Uterus (tissue), 4 donors: ENCODE data around the gene NOTCH4. TPM values are rescaled to one million over a fixed set of nuclear protein-coding genes. Genes with fewer than 3 reads are reported as not detected.
A peak's percentile ranks its signal among the peaks of the same experiment; 100 is the strongest.

Experiments used
- DNase-seq, 2 donors: peaks; one replicate each; pipeline ENCODE4 v3.0.0-alpha.2; 2019 to 2020
- H3K27ac ChIP-seq, 2 donors: fragments of 200-600 bp; sonication (generic); 1 replicate in 1 of 2; 2 replicates in 1 of 2; pipeline ENCODE4 v1.5.1; 2016 to 2018
- H3K27me3 ChIP-seq, 2 donors: fragments of 200-600 bp; sonication (generic); one replicate each; pipeline ENCODE4 v1.5.1; 2018 to 2019; ENCODE audit warnings: control low read depth in 1 of 2
- H3K36me3 ChIP-seq, 2 donors: fragments of 200-600 bp; sonication (generic); one replicate each; pipeline ENCODE4 v1.5.1; 2019; ENCODE audit warnings: control low read depth in 1 of 2
- H3K4me1 ChIP-seq, 2 donors: fragments of 200-600 bp; sonication (generic); one replicate each; pipeline ENCODE4 v1.5.1; 2018 to 2019; ENCODE audit warnings: control low read depth in 1 of 2
- H3K4me3 ChIP-seq, 2 donors: fragments of 200-600 bp; sonication (generic); 1 replicate in 1 of 2; 2 replicates in 1 of 2; pipeline ENCODE4 v1.5.1; 2018 to 2019; ENCODE audit warnings: mild to moderate bottlenecking in 1 of 2
- H3K9me3 ChIP-seq, 2 donors: fragments of 200-600 bp; sonication (generic); one replicate each; pipeline ENCODE4 v1.5.1; 2019; ENCODE audit warnings: control low read depth in 1 of 2
- POLR2A ChIP-seq, 2 donors: fragments of 450-650 bp; IDR thresholded peaks; one replicate each; pipeline ENCODE4 v1.6.1; 2016; ENCODE audit warnings: antibody characterized with exemption in 2 of 2, mild to moderate bottlenecking in 1 of 2, moderate library complexity in 1 of 2
- intact Hi-C: fragments of 100-400 bp; cut with DNase I; formaldehyde crosslinking; loops from one replicate; pipeline ENCODE4 v1.15.1; 2023; ENCODE audit warnings: low total_unique reads
- total RNA-seq, 4 donors: library from RNA; depleted of rRNA in 3 of 4; stranded (reverse); fragments of >200 nt in 3 of 4; gene quantifications; one replicate each; pipeline versions ENCODE4 v1.1.0 to v1.2.4, GENCODE V29; 2014 to 2023
- TF ChIP-seq, protein P1 (sequence below), 4 experiments: fragments of 200-600 bp in 2 of 4; fragments of 450-650 bp in 2 of 4; sonication (generic) in 2 of 4; IDR thresholded peaks; one replicate each; pipeline ENCODE4 v1.5.1; 2016 to 2019; ENCODE audit warnings: antibody characterized with exemption in 4 of 4, mild to moderate bottlenecking in 2 of 4, moderate library complexity in 1 of 4
- donor health status: DM: yes; HTN: yes; CAD: no.

The NOTCH4 gene
- total RNA-seq, 4 donors from 2014 or later: 10.9 to 75.2 (median 28.6) TPM

- DNase-seq: no peak
- TF ChIP-seq, protein P1, sequence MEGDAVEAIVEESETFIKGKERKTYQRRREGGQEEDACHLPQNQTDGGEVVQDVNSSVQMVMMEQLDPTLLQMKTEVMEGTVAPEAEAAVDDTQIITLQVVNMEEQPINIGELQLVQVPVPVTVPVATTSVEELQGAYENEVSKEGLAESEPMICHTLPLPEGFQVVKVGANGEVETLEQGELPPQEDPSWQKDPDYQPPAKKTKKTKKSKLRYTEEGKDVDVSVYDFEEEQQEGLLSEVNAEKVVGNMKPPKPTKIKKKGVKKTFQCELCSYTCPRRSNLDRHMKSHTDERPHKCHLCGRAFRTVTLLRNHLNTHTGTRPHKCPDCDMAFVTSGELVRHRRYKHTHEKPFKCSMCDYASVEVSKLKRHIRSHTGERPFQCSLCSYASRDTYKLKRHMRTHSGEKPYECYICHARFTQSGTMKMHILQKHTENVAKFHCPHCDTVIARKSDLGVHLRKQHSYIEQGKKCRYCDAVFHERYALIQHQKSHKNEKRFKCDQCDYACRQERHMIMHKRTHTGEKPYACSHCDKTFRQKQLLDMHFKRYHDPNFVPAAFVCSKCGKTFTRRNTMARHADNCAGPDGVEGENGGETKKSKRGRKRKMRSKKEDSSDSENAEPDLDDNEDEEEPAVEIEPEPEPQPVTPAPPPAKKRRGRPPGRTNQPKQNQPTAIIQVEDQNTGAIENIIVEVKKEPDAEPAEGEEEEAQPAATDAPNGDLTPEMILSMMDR (IDR thresholded peaks at IDR 0.05): no peak
- no peak for TF ChIP-seq POLR2A (IDR thresholded peaks at IDR 0.05)
- intact Hi-C loops: no loop called here
- H3K9me3 ChIP-seq: no peaks in the 10 kb centered on the region
- H3K36me3 ChIP-seq: no peaks in the 10 kb centered on the region
- H3K27ac ChIP-seq: no peak overlapping the region
- no peak overlapping the region for H3K4me3 ChIP-seq
- H3K27me3 ChIP-seq: no peaks in the 10 kb centered on the region
- no peaks in the 10 kb centered on the region for H3K4me1 ChIP-seq
These were observed 2.6 kb upstream of the NOTCH4 start for GRCh38 chr6:32226434-32226833.

GRCh38 chr6:32224696-32225095, 829 bp upstream of the NOTCH4 start:
- peak overlapping the region in 1 of 2 donors; percentile 70 for H3K27ac ChIP-seq

DNA sequence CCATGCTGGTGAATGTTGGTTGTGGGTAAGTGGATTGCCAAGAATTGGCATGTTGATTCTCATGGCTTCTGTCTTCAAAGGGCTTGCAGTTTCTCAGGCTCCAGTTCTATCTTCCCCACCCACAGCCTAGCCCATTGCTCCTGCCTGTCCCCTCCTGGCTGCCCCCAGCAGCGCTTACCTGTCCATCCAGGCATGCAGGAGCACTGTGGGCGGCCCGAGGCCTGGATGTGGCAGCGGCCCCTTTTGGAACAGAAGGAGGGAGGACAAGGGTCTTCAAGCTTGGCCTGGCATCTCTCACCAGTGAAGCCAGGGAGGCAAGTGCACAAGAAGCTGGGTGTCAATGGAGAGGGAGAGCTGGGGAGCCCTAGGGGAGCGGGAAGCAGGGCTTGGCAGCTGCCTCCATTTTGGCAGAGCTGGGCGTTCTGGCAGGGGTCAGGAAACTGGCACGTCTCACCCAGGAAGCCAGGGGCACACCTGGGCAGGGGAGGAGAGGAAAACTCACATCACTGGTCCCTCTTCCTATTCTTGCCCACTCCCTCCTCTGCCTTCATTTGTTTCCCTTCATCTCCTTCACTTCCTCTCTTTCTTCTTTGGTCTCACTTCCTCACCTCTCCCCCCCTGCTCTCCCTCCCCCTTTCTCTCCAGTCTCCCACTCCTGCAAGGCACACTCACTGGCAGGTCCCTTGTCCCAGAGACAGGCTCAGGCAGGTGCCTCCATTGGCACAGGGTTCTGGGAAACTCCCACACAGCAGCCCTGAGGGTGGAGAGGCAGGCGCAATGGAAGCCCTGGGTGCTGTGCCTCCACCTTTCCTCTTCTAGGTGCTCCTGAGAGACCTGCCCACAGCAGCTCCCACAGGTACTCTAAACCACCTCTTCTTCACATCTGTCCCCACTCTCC, 1.3 kb downstream of the NOTCH4 start:
- no peak overlapping the region for H3K4me3 ChIP-seq

More at GRCh38 chr6:32224696-32225095, 829 bp upstream of the NOTCH4 start:
- intact Hi-C loops: no loop called here
- DNase-seq: no peak
- TF ChIP-seq, protein P1 (IDR thresholded peaks at IDR 0.05): no peak
- TF ChIP-seq POLR2A (IDR thresholded peaks at IDR 0.05): no peak
- Histone ChIP-seq H3K4me3 (no peak overlapping the region), H3K36me3 (no peaks in the 10 kb centered on the region), H3K9me3 (no peaks in the 10 kb centered on the region), H3K27me3 (no peaks in the 10 kb centered on the region), H3K4me1 (no peaks in the 10 kb centered on the region)

DNA sequence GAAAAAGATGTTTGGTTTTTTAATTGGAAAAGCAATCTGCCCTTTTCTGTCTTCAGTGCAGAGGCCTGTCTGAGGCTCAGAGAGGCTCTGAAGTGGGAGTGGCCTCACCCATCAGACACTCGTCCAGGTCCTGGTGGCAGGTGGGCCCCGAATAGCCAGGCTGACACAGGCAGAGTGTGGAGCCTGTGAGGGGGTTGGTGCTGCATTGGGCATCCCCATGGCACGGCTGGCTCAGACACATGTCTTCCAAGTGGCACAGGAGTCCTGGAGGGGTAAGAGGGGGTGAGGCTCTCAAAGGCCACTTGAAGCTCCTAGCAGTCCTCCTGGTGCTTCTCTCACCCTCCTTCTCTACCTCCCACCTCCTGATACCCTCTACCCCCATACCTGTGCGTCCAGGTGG, 3.8 kb downstream of the NOTCH4 start:
- H3K4me1 ChIP-seq: no peaks in the 10 kb centered on the region
- no peaks in the 10 kb centered on the region for H3K9me3 ChIP-seq
- DNase-seq: no peak
- no peaks in the 10 kb centered on the region for H3K27me3 ChIP-seq
- no peaks in the 10 kb centered on the region for H3K36me3 ChIP-seq
- intact Hi-C loops: no loop called here
- TF ChIP-seq POLR2A (IDR thresholded peaks at IDR 0.05): no peak
- H3K27ac ChIP-seq: no peak overlapping the region
- no peak overlapping the region for H3K4me3 ChIP-seq

More for the DNA sequence above, 1.3 kb downstream of the NOTCH4 start:
- intact Hi-C loops: no loop called here
- H3K36me3 ChIP-seq: no peaks in the 10 kb centered on the region
- no peaks in the 10 kb centered on the region for H3K9me3 ChIP-seq
- DNase-seq: no peak
- H3K4me1 ChIP-seq: no peaks in the 10 kb centered on the region
- no peaks in the 10 kb centered on the region for H3K27me3 ChIP-seq
- peak overlapping the region; percentile 31 to 47 for H3K27ac ChIP-seq
- TF ChIP-seq POLR2A (IDR thresholded peaks at IDR 0.05): no peak
- TF ChIP-seq, protein P1 (IDR thresholded peaks at IDR 0.05): no peak

- H3K27ac ChIP-seq: no peak overlapping the region
- H3K9me3 ChIP-seq: no peaks in the 10 kb centered on the region
- H3K36me3 ChIP-seq: no peaks in the 10 kb centered on the region
- TF ChIP-seq POLR2A (IDR thresholded peaks at IDR 0.05): no peak
- TF ChIP-seq, protein P1 (IDR thresholded peaks at IDR 0.05): no peak
- no peaks in the 10 kb centered on the region for H3K4me1 ChIP-seq
- no peak overlapping the region for H3K4me3 ChIP-seq
- DNase-seq: no peak
- intact Hi-C loops: no loop called here
- no peaks in the 10 kb centered on the region for H3K27me3 ChIP-seq
These were observed 5.7 kb downstream of the NOTCH4 start for GRCh38 chr6:32218167-32218566.
